NCI-H1105 treated with DMSO at 0.1 percent for 48 hours (cell line): Measurements from ENCODE around the gene PTTG1IP.
A peak's percentile ranks its signal among the peaks of the same experiment; 100 is the strongest.

Source experiments
- DNase-seq: peaks from one replicate; lab custom pipeline; 2025; lab: John Stamatoyannopoulos, UW

Gene PTTG1IP

GRCh38 chr21:44822484-44823178, 50.9 kb downstream of the PTTG1IP start:
- DNase-seq, result no peak

- no peak for DNase-seq
Measured at GRCh38 chr21:44820851-44821250, 52.6 kb downstream of the PTTG1IP start.

- DNase-seq, result no peak
Measured at GRCh38 chr21:44819283-44820243, 53.9 kb downstream of the PTTG1IP start.

- no peak for DNase-seq
Measured at GRCh38 chr21:44818640-44819011, 54.9 kb downstream of the PTTG1IP start.

- peak; percentile 55 for DNase-seq
Measured at GRCh38 chr21:44817914-44818639, 55.4 kb downstream of the PTTG1IP start, which contains the start of gene SUMO3. TSS of gene SUMO3 (minus strand) at chr21:44818062. CDS start at chr21:44817968, 94 bp downstream.

GRCh38 chr21:44817506-44817880, 56.0 kb downstream of the PTTG1IP start:
- peak; percentile 64 for DNase-seq

- DNase-seq, result no peak
Measured at GRCh38 chr21:44816761-44817505, 56.6 kb downstream of the PTTG1IP start.

GRCh38 chr21:44815852-44816628, 57.5 kb downstream of the PTTG1IP start:
- DNase-seq, result no peak

- DNase-seq, result no peak
Measured at GRCh38 chr21:44815225-44815624, 58.3 kb downstream of the PTTG1IP start.

GRCh38 chr21:44814498-44815023, 58.9 kb downstream of the PTTG1IP start:
- no peak for DNase-seq

- DNase-seq, result no peak
Measured at GRCh38 chr21:44813727-44814126, 59.8 kb downstream of the PTTG1IP start.

- no peak for DNase-seq
Measured at GRCh38 chr21:44813149-44813548, 60.3 kb downstream of the PTTG1IP start.

- DNase-seq, result no peak
Measured at GRCh38 chr21:44812640-44813039, 60.9 kb downstream of the PTTG1IP start.

- DNase-seq, result no peak
Measured at GRCh38 chr21:44810779-44811178, 62.7 kb downstream of the PTTG1IP start.

GRCh38 chr21:44805859-44806258, 67.6 kb downstream of the PTTG1IP start:
- no peak for DNase-seq

GRCh38 chr21:44805226-44805625, 68.3 kb downstream of the PTTG1IP start:
- DNase-seq, result no peak

GRCh38 chr21:44804762-44805161, 68.7 kb downstream of the PTTG1IP start:
- no peak for DNase-seq

- no peak for DNase-seq
Measured at GRCh38 chr21:44803651-44804050, 69.8 kb downstream of the PTTG1IP start.

GRCh38 chr21:44802396-44803153, 70.9 kb downstream of the PTTG1IP start:
- no peak for DNase-seq
